Spleen (tissue), 7 donors: ENCODE data around the gene ITGB2.

Source experiments
- CTCF ChIP-seq, 11 experiments: fragments of 200-600 bp in 7 of 11; fragments of 450-650 bp in 4 of 11; sonication (generic) in 4 of 11; IDR thresholded peaks in 8 of 11; conservative IDR thresholded peaks in 3 of 11; 1 replicate in 7 of 11; 2 replicates in 4 of 11; pipeline versions ENCODE4 v1.4.0 to v1.8.0; 2016 to 2021; ENCODE audit warnings: antibody characterized with exemption in 11 of 11, inconsistent platforms in 4 of 11, mild to moderate bottlenecking in 1 of 11
- POLR2A ChIP-seq, 3 donors: fragments of 450-650 bp; IDR thresholded peaks; one replicate each; pipeline ENCODE4 v1.5.1; 2017; ENCODE audit warnings: antibody characterized with exemption in 3 of 3, mild to moderate bottlenecking in 1 of 3
- donor health status: DM: no; HTN: no; CAD: no; lungs with moderate emphysema.
- donor health status: DM: no; HTN: no; CAD: no.
- donor health status: DM: no; HTN: no; CAD: no.

- no peak for TF ChIP-seq POLR2A (IDR thresholded peaks at IDR 0.05)
- TF ChIP-seq CTCF (IDR thresholded peaks at IDR 0.05 in 8 of 11, conservative IDR thresholded peaks at IDR 0.05 in 3 of 11), result no peak
These were observed 596 bp downstream of the ITGB2 start for GRCh38 chr21:44919913-44920693.
